CD4-positive, alpha-beta T cell treated with Interleukin-17A for 4 hours (primary cell): ENCODE results near the gene FAM111B.

Source experiments
- DNase-seq: peaks from one replicate; pipeline ENCODE4 v3.0.0-alpha.2; 2020; ENCODE audit warnings: mixed read lengths

Gene FAM111B

DNA sequence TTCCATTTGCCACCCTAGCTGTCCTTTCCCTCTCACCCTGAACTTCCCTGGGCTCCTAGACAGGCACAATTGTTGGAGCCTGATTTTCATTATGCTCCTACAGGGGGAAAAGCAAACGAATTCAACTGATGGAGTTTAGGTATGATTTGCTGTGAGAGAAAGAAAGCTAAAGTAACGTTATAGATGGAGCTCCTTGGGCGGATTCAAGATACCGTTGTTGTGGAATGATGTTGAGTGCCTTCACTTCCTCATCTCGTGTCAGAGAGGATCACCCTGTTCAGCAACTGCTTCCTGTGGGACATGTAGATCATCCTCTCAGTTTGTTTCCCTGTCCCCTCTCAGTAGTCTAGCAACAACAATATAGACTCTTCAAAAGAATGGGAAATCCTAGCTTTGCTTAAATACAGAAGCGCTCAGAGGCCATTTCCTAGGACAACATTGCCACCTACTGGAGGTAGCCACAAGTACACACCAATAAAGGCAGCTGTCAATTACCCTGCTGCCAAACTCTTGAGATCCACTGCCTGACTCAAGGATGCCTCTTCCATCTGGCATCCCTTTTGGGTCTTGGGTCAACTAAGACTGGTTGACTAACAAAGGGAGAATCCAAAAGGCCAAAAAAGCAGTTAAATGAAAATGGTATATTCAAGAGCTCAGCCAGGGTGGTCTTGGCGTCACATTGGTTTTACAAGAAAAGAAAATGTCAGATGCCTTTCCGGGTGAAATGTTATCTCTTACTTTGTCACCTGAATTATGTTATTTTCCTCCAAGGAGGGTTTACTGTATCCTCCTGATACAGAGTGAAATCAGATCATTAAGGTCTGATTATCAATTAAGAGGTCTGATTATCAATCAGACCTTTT, 51.4 kb downstream of the FAM111B start:
- DNase-seq = peak; percentile 72

DNA sequence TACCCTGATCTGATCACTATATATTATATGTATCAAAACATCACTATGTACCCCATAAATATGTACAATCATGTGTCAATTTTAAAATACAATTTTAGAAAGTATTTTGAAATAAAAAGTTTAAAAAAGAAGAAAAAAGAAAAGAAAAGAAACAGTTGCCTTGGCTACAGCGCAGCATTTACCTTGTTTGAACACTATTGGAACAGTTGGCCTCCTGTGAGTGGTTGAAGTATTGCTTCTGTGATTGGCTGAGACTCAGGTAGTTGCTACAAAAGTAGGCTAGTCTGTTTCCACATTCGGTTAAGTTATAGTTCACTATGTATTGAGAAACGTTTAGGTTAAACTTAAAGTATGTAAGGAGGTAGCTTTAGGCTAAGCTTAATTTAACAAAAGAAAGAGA, 57.0 kb downstream of the FAM111B start:
- no peak for DNase-seq

DNA sequence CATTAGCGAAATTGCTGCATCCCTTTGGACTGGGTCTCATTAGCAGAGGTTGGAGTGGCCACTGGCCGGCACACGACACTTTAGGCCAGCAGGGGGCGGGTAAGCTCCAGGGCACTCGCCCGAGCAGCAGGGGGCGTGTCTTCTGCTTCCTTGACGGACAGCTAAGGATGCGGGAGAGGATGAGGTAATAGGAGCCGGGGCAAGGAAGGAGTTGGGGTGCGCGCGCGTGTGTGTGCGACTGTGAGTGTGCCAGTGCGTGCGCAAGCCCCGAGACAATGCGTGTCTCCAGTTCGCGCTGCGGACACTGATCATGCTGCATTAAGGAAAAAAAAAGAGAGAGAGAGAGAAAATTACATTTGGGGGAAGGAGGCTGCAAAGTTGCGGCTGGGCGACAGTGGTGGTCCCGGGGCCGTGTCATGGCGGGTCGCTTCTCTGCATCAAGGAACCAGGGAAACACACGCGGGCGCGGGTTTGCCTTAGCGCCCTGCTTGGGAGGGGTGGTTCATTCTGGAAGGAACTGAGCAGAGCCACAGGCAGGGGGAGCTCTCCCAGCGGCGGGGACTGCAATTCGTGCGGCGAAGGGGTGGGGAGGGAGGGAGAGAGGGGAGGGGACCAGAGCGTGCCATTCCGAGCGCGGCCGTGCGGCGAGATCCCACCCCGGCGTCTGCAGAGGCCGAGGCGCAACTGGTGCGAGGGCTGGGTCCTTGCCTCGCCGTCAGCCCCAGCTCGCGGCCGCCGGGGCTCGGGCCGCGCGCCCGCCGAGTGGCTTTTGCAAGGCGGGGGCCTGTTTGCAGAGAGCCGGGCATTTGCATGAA, 64.7 kb downstream of the FAM111B start, which contains the start of gene DTX4:
TSS of gene DTX4 (plus strand) at position 625 of the 815 bp plus-strand sequence. CDS start 464 bp downstream, outside the sequence.
- peak; percentile 95 for DNase-seq

DNA sequence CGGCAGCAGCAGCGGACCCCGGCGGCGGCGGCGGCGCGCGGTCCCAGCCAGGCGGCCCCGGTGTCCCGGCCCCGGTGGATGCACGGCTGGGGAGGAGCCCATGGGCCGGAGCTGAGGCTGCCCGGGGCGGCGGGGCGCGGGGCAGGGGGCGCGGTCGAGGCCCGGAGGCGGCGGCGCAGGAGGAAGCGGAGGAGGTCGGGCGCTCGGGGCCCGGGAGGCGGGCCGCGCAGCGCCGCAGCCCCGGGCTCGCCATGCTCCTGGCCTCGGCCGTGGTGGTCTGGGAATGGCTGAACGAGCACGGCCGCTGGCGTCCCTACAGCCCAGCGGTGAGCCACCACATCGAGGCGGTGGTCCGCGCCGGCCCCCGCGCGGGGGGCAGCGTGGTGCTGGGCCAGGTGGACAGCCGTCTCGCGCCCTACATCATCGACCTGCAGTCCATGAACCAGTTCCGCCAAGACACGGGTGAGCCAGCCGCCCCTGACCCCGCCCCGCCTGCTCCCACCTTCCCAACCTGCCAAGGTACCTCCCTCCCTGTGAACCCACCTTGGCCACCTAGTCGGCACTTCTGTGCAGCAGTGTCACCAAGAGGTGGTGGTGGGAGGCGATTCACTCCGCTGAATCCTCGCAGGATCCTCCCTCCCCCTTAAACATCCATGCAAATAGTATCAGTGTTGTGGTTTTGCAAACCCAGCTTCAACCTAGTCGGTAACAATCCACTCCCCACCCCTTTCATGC, 65.5 kb downstream of the FAM111B start:
- DNase-seq = peak; percentile 44

DNA sequence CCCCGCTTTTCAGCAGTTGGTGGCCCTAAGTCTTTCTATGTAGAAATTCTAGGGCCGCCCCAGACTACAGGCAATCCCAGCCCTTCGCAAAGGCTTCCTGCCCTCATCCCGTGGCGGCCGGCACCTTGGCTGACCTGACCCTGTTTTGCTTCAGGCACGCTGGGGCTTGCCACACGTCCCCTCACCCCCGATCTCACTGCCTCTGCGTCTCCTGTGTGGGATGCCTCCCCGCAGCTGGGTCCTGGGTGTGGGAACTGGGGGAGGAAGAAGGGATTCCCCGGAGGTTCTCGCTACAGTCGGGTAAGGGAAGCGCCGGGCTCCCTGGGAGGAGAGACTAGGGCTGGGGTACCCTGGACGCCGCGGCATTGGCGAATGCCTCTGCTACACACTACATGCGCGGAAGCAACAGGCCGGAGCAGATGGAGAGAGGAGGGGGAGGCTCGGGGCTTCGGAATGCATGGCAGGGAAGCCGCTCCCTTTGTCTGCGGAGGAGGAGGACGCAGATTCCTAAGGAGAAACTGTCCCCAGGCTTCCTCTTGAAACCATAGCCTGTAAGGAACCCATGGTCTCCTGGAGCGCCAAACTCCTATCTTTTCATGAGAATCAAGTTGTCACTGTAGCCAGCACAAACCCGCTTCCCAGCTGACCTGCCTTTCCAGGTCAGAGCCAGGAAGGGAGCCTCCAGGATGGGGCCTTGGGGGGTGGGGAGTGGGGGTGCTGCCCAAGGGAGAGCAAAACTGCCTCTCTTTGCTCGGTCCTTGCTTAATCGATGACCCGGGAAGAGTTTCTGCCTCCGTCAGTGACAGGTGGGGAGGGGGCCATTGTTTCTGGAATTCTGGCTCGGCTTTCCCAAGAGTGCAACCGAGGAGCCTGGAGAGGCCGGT, 66.3 kb downstream of the FAM111B start:
- DNase-seq = peak; percentile 29

DNA sequence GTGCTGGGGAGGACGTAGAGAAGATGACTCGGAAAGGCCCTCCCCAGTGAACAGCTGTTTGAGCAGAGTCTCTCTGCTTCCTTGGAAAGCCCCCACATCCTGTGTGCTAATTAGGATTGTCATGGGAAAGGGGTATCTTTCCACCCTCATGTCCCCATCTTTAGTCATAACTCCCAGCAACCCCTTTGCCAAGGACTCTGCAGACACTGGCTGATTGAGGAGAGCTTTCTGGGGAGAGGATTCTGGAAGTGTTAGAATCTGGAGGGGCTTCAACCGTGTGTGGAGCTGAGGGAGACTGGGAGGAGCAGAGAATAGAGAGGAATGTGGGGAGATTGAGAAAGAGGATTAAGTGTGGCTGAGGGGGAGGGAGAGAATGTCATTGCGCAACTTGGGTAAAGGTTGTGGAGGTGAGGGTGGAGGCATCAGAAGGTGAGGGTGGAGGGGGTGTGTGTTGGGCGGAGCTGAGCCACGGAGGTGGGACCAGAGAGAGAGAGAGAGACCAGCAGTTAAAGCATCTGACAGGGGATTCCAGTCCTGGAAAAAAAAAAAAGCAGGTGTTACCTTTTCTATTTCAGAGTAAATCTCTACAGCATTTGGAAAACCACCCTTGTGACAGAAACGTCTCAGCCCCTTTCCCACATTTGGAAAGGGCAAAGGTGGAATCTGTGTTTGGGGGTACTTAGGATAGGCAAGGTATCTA, 67.1 kb downstream of the FAM111B start:
- DNase-seq = no peak

DNA sequence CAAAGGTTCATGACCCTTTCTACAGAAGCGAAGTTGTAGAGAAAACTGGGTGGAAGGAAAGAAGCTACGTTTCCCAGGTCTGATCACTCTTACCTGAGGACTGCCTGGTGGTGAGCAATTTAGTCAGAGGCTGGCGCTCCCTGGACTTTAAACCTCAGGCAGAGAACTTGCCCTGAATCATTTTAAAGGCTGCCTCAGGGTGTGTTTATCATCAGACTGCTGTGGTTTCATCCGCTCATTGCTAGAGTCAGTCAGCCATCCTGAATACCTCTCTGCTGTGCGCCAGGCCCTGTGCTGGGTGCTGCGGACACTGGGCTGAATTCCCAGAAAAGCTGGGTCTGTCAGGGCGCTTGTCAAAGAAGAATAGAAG, 67.6 kb downstream of the FAM111B start:
- no peak for DNase-seq

DNA sequence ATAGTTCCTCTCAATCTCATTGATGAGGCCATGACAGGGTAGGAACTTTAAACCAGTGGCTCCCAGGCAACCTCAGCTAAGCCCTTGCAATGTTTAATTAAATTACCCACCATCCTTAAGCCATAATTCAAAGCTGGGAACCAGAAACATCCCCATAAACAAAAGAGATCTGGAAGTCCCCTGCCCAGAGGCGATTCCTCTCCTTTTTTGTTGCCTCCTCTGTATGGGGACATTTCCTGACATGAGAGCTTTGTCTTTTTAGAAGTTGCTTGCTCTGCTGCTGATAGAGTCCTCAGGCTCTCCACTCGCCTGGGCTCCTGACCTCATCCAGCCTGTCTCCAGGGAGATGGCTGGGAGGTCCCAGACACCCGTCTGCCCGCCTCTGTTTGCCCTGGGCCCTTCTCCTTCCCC, 68.1 kb downstream of the FAM111B start:
- no peak for DNase-seq

DNA sequence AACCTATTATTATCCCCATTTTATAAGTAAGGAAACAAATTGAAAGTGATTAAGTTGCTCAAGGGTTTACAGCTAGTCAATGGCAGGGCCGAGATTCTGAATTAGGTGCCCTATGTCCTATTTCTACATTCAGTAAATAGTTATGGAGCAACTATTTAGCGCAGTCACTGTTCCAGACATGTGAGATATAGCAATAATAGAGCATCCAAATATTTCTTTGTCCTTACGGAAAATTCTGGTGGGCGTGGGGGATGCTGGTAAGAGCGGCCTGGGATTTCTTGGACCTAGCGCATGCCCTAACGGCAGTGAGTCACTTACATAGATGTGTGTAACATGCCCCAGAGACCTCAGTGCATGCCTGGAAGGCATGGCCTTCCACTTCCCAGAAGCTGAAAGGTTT, 69.3 kb downstream of the FAM111B start:
- no peak for DNase-seq
